T-helper 2 cell treated with Interferon-gamma antibody and Interleukin-4, amounts not matched to agents 5 μg/mL and 100 μg/mL, for 36 hours (primary cell): ENCODE results near the gene GSTM5.
"Not testable (repeated sequence)": the region's sequence is repeated elsewhere in the genome, so short reads cannot be mapped to it uniquely, and the experiment has no call there.

Source experiments
- DNase-seq: peaks from one replicate; pipeline ENCODE4 v3.0.0; 2021; ENCODE audit warnings: low spot score
- H3K27ac Mint-ChIP-seq: one replicate; pipeline ENCODE4 v1.8.0; 2021; ENCODE audit warnings: mild to moderate bottlenecking, mixed read lengths
- H3K27me3 Mint-ChIP-seq: one replicate; pipeline ENCODE4 v1.8.0; 2021; ENCODE audit warnings: low read depth, mixed read lengths
- H3K36me3 Mint-ChIP-seq: one replicate; pipeline ENCODE4 v1.8.0; 2021; ENCODE audit warnings: low read depth, mixed read lengths
- H3K4me1 Mint-ChIP-seq: one replicate; pipeline ENCODE4 v1.8.0; 2021; ENCODE audit warnings: low read depth, mixed read lengths
- H3K4me3 Mint-ChIP-seq: one replicate; pipeline ENCODE4 v1.8.0; 2022; ENCODE audit warnings: mild to moderate bottlenecking, moderate library complexity, mixed read lengths
- H3K9me3 Mint-ChIP-seq: one replicate; pipeline ENCODE4 v1.8.0; 2021; ENCODE audit warnings: mixed read lengths

Gene GSTM5

GRCh38 chr1:109685890-109686289 lies 26.2 kb upstream of the GSTM5 start:
- H3K4me3 Mint-ChIP-seq, H3K27me3 Mint-ChIP-seq, H3K27ac Mint-ChIP-seq, DNase-seq, H3K9me3 Mint-ChIP-seq: not testable (repeated sequence)
- Mint-ChIP-seq H3K36me3 (peaks cover 11% of the 10 kb centered on the region), H3K4me1 (peaks cover 18% of the 10 kb centered on the region)

GRCh38 chr1:109687109-109687508 lies 24.9 kb upstream of the GSTM5 start:
- H3K36me3 Mint-ChIP-seq: peaks cover 14% of the 10 kb centered on the region
- peaks cover 18% of the 10 kb centered on the region for H3K4me1 Mint-ChIP-seq
- peak overlapping the region; percentile 91 for H3K4me3 Mint-ChIP-seq
- H3K27ac Mint-ChIP-seq: peak overlapping the region; percentile 96
- DNase-seq, H3K9me3 Mint-ChIP-seq, H3K27me3 Mint-ChIP-seq: not testable (repeated sequence)

DNA sequence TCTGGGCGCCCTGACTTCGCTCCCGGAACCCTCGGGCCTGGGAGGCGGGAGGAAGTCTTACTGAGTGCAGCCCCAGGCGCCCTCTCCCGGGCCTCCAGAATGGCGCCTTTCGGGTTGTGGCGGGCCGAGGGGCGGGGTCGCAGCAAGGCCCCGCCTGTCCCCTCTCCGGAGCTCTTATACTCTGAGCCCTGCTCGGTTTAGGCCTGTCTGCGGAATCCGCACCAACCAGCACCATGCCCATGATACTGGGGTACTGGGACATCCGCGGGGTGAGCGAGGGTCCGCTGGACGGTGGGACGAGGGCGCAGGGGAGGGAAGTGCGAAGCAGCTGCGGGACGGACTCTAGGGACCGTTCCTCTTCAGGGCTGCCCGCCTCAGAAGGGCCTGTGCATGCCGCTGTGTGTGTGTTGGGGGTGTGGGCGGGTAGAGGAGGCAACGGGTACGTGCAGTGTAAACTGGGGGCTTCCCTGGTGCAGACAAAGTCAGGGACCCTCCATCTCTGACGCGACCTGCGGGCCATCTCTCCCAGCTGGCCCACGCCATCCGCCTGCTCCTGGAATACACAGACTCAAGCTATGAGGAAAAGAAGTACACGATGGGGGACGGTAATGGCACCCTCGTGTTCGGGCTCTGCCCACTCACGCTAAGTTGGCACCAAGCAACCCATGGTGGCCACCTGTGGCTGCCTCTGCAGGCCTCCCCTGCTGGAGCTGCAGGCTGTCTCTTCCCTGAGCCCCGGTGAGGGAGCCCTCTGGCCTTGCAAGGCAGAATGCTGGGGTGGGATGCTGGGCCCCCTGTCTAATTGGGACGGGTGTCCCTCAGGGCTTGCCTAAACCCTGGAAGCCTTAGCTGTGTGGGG lies 24.2 kb upstream of the GSTM5 start, which contains the start of gene GSTM1:
Gene GSTM1, plus strand, starts transcription at position 177 of the 859 bp plus-strand sequence. Its CDS starts 57 bp downstream, at position 234.
- H3K27ac Mint-ChIP-seq: peak within 1 kb of the TSS; percentile 96
- H3K4me3 Mint-ChIP-seq: peak within 1 kb of the TSS; percentile 91
- peak; percentile 88 for DNase-seq
- H3K36me3 Mint-ChIP-seq: peaks cover 14% of the 10 kb centered on the region
- peaks cover 8% of the 10 kb centered on the region for H3K9me3 Mint-ChIP-seq
- no peaks in the 10 kb centered on the region for H3K27me3 Mint-ChIP-seq
- H3K4me1 Mint-ChIP-seq: peaks cover 18% of the 10 kb centered on the region

GRCh38 chr1:109689844-109690405 lies 22.1 kb upstream of the GSTM5 start:
- no peaks in the 10 kb centered on the region for H3K27me3 Mint-ChIP-seq
- H3K9me3 Mint-ChIP-seq: peaks cover 4% of the 10 kb centered on the region
- H3K27ac Mint-ChIP-seq: no peak overlapping the region
- no peak for DNase-seq
- H3K4me1 Mint-ChIP-seq: peaks cover 18% of the 10 kb centered on the region
- H3K4me3 Mint-ChIP-seq: peak overlapping the region; percentile 91
- peaks cover 14% of the 10 kb centered on the region for H3K36me3 Mint-ChIP-seq

GRCh38 chr1:109691759-109692158 lies 20.3 kb upstream of the GSTM5 start:
- H3K4me1 Mint-ChIP-seq: peaks cover 18% of the 10 kb centered on the region
- no peak overlapping the region for H3K4me3 Mint-ChIP-seq
- H3K27me3 Mint-ChIP-seq: no peaks in the 10 kb centered on the region
- no peak for DNase-seq
- H3K27ac Mint-ChIP-seq: no peak overlapping the region
- H3K9me3 Mint-ChIP-seq: no peaks in the 10 kb centered on the region
- H3K36me3 Mint-ChIP-seq: peaks cover 18% of the 10 kb centered on the region

- H3K9me3 Mint-ChIP-seq, H3K27me3 Mint-ChIP-seq, H3K4me3 Mint-ChIP-seq, H3K27ac Mint-ChIP-seq, H3K4me1 Mint-ChIP-seq, DNase-seq: not testable (repeated sequence)
- H3K36me3 Mint-ChIP-seq: peaks cover 14% of the 10 kb centered on the region
Observed at GRCh38 chr1:109694400-109694799, 17.7 kb upstream of the GSTM5 start.

DNA sequence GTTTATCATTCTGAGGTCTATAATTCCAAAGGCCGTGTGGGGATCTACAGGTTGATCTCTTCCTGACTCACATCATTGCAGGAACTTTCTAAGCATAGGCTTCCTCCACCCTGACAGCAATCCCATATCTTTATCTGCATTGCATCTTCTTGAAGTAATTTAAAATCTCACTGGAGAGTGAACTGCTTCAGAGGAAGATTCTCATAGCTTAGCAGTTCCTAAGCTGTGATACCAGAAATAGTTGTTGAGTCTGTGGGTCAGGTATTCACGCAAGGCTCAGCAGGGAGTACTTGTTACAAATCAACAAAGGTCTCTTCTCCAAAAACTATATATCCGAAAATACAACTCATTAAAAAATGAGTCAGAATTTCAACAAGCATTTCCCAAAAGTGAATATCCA lies 16.9 kb upstream of the GSTM5 start:
- peaks cover 14% of the 10 kb centered on the region for H3K36me3 Mint-ChIP-seq
- H3K9me3 Mint-ChIP-seq, H3K27me3 Mint-ChIP-seq, H3K27ac Mint-ChIP-seq, DNase-seq, H3K4me3 Mint-ChIP-seq, H3K4me1 Mint-ChIP-seq: not testable (repeated sequence)

- Mint-ChIP-seq H3K9me3 (no peaks in the 10 kb centered on the region), H3K27ac (no peak overlapping the region), H3K36me3 (peaks cover 6% of the 10 kb centered on the region), H3K4me1 (no peaks in the 10 kb centered on the region), H3K27me3 (no peaks in the 10 kb centered on the region), H3K4me3 (no peak overlapping the region)
- no peak for DNase-seq
Observed at GRCh38 chr1:109697066-109697465, 15.0 kb upstream of the GSTM5 start.

DNA sequence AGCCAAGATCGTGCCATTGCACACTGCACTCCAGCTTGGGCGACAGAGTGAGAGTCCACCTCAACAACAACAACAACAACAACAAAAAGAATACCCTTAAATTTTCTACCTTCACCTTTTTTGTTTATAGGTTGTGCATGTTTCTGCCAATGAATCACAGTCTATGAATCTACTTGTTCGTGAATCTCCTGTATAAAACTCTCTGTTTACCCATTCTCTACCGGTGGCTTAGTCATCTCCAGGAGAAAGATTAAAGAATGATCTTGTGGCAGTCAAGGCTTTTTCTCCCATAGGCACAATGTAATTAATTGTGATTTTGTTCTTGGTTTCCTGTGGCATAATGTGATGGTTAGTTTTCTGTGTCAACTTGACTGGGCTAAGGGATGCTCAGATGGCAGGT lies 14.2 kb upstream of the GSTM5 start:
- DNase-seq, H3K4me1 Mint-ChIP-seq, H3K36me3 Mint-ChIP-seq, H3K27ac Mint-ChIP-seq, H3K9me3 Mint-ChIP-seq, H3K27me3 Mint-ChIP-seq, H3K4me3 Mint-ChIP-seq: not testable (repeated sequence)

DNA sequence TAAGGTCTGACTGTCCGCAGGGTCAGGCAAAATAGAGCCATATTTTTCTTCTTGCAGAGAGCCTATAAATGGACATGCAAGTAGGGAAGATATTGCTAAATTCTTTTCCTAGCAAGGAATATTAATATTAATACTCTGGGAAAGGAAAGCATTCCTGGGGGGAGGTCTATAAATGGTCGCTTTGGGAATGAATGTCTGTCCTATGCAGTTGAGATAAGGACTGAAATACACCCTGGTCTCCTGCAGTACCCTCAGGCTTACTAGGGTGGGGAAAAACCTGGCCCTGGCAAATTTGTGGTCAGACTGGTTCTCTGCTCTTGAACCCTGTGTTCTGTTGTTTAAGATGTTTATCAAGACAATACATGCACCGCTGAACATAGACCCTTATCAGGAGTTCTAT lies 9.1 kb upstream of the GSTM5 start:
- H3K27ac Mint-ChIP-seq, H3K27me3 Mint-ChIP-seq, H3K4me1 Mint-ChIP-seq, H3K4me3 Mint-ChIP-seq, DNase-seq, H3K9me3 Mint-ChIP-seq, H3K36me3 Mint-ChIP-seq: not testable (repeated sequence)

DNA sequence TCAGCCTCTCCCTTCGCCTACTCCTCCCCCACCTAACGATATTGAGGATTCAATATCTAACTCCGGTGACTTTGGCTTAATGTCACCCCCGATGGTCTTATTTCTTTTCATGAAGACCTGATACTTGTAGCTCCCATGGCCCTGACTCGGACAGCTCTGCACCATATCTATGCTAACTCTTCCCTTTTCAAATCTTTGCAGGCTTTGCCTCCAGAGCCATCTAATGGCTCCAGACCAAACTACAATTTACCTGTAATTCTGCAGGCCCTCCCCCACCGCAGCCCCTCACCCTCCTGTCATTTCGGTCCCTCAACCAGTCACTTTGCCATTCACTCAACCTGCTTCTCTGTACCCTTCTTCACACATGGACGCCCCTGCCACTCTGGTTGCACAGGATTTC lies 7.9 kb upstream of the GSTM5 start:
- H3K4me3 Mint-ChIP-seq: no peak overlapping the region
- no peak for DNase-seq

DNA sequence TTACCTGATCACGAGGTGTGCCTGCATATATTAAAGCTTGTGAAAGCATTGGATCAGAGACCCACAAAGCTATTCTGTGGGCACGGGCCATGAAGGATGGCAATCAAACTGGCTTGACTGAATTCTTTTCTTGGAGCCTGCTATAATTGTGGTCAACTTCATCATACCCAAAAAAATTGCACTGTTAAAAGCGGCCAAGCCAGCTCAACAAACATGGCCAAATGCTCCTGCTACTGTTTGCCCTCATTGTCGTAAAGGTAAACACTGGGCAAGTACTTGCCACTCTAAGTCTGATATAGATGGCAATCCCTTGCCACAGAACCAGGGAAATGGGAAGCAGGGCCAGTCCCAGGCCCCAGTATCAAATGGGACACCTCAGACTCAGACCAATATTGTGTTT lies 6.6 kb upstream of the GSTM5 start:
- H3K36me3 Mint-ChIP-seq: peaks cover 4% of the 10 kb centered on the region
- no peak overlapping the region for H3K27ac Mint-ChIP-seq
- no peaks in the 10 kb centered on the region for H3K27me3 Mint-ChIP-seq
- no peak overlapping the region for H3K4me3 Mint-ChIP-seq
- no peaks in the 10 kb centered on the region for H3K4me1 Mint-ChIP-seq
- H3K9me3 Mint-ChIP-seq: peaks cover 14% of the 10 kb centered on the region
- DNase-seq: no peak

More for the DNA sequence above, 7.9 kb upstream of the GSTM5 start:
- Mint-ChIP-seq H3K27me3 (no peaks in the 10 kb centered on the region), H3K9me3 (peaks cover 10% of the 10 kb centered on the region), H3K27ac (no peak overlapping the region), H3K4me1 (no peaks in the 10 kb centered on the region), H3K36me3 (peaks cover 2% of the 10 kb centered on the region)

GRCh38 chr1:109708949-109709348 lies 3.1 kb upstream of the GSTM5 start:
- peaks cover 14% of the 10 kb centered on the region for H3K9me3 Mint-ChIP-seq
- not testable (repeated sequence) for DNase-seq, H3K36me3 Mint-ChIP-seq, H3K27me3 Mint-ChIP-seq, H3K4me1 Mint-ChIP-seq, H3K4me3 Mint-ChIP-seq, H3K27ac Mint-ChIP-seq

GRCh38 chr1:109709822-109710221 lies 2.2 kb upstream of the GSTM5 start:
- not testable (repeated sequence) for H3K27ac Mint-ChIP-seq, DNase-seq, H3K4me3 Mint-ChIP-seq, H3K36me3 Mint-ChIP-seq, H3K27me3 Mint-ChIP-seq, H3K4me1 Mint-ChIP-seq
- peaks cover 14% of the 10 kb centered on the region for H3K9me3 Mint-ChIP-seq
